ENCODE measurements around the gene FSTL1.

The FSTL1 gene

DNA sequence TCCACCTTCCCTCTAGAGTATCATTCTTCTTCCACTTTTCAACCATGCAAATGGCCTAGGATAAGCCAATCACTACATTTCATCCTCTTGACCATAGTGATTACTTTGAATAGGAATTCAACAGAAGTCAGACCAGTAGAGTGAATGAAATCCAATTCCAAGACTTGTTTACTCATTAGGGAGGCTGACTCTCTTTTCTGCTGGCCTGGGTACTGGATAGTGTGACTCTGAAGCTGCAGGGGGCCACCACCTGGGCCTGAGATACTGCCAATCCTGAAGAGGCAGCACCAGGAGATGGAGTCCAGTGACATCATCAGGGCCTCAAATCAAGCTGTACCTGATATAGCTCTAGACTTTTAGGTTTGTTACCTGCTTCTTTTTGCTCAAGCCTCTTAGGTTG, 7.0 kb upstream of the FSTL1 start:
- H3K4me1 ChIP-seq: peaks cover 9 to 18% (median 10%) of the 10 kb centered on the region in 10 experiments; a peak in 15 of 20 replicates
- H3K27me3 ChIP-seq: no peaks in the 10 kb centered on the region
- H3K9ac ChIP-seq: no peak overlapping the region
- no peak overlapping the region for H3K4me2 ChIP-seq
- TF ChIP-seq Cebpa-rat (IDR thresholded peaks at IDR 0.05): no peak
- H3K4me3 ChIP-seq: no peak overlapping the region
- no peaks in the 10 kb centered on the region for H4K20me1 ChIP-seq
- no peaks in the 10 kb centered on the region for H3K36me3 ChIP-seq
- H3K27ac ChIP-seq: no peak overlapping the region
- H3K9me3 ChIP-seq (replicated peaks in 1 of 11): peaks cover 0 to 5% (median 0%) of the 10 kb centered on the region in 11 experiments; a peak in 2 of 22 replicates

DNA sequence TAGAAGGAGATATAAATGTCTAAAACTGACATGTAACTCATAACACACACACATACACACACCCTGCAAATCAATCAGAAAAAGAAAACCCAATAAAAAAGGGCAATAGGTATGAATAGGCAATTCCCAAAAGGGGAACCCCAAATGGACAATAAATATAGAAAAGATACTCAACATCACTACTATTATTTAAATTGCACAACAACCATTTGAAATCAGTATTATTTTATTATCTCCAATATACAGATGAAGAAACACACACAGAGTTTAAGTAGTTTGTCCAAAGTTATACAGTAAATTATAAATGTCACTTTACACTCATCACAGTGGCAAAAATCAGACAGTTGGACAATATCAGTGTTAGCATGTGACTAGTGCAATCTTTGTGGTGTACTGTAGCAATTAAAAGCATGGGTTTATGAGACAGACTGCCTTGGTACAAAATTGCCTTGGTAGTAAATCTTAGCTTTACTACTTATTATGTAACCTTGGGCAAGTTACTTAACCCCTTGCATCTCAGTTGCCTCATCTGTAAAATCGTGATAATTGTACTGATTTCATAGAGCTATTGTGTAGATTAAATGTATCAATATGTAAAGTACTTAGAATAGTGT, 3.4 kb upstream of the FSTL1 start:
- H3K4me3 ChIP-seq: no peak overlapping the region
- no peak for TF ChIP-seq Cebpa-rat (IDR thresholded peaks at IDR 0.05)
- no peak overlapping the region for H3K9ac ChIP-seq
- peaks cover 0 to 5% (median 0%) of the 10 kb centered on the region in 11 experiments; a peak in 2 of 22 replicates for H3K9me3 ChIP-seq (replicated peaks in 1 of 11)
- peaks cover 0 to 1% (median 0%) of the 10 kb centered on the region in 11 experiments; a peak in 1 of 22 replicates for H4K20me1 ChIP-seq
- H3K36me3 ChIP-seq: no peaks in the 10 kb centered on the region
- H3K4me1 ChIP-seq: peaks cover 8 to 18% (median 14%) of the 10 kb centered on the region in 10 experiments
- H3K27me3 ChIP-seq: peaks cover 0 to 17% (median 7%) of the 10 kb centered on the region in 11 experiments; a peak in 14 of 22 replicates
- no peak overlapping the region for H3K4me2 ChIP-seq
- no peak overlapping the region for H3K27ac ChIP-seq

DNA sequence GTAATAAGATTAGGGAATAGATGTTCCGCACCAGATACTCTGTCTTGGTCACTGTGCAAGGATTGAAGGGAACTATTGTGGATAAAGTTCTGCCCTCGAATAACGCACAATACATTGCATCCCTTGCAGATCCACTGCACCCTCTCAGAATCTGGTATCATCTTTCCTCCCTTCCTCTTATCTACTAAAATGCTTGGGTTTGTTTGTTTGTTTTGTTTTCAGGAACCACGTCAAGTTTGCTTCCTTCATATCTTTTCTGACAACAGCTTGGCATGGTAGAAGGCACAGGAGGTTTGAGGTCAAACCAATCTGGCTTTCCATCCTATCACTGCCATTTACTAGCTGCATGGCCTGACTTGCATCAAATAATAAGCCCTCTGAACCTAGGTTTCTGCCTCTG, 2.0 kb upstream of the FSTL1 start:
- H3K27ac ChIP-seq: no peak overlapping the region

DNA sequence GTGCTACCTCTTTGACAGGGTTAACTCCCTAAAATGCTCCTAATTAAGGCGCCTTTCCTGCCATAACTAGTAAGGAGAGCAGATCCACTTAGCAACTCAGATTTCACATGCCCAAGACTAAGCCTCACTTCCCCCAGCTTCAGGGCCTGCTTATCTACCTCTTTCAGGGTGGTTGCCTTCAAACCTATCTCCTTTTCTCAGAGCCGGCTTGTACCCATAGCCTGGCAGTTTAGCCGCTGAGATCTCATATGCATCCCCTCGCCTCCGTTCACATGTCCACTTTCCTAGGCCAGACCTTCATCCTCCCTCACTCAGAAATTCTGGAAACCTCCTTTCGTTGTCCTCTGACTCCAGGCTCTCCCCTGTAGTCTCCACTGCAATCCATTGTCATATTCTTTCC, 1.0 kb upstream of the FSTL1 start:
- H3K36me3 ChIP-seq: no peaks in the 10 kb centered on the region; a peak in 1 of 22 replicates
- peaks cover 0 to 18% (median 0%) of the 10 kb centered on the region in 11 experiments; a peak in 2 of 22 replicates for H4K20me1 ChIP-seq
- no peak for TF ChIP-seq Cebpa-rat (IDR thresholded peaks at IDR 0.05)
- H3K27me3 ChIP-seq: peaks cover 0 to 17% (median 7%) of the 10 kb centered on the region in 11 experiments; a peak in 14 of 22 replicates
- no peak overlapping the region for H3K9ac ChIP-seq
- peaks cover 0 to 5% (median 0%) of the 10 kb centered on the region in 11 experiments; a peak in 2 of 22 replicates for H3K9me3 ChIP-seq (replicated peaks in 1 of 11)
- H3K4me1 ChIP-seq: peaks cover 11 to 23% (median 16%) of the 10 kb centered on the region in 10 experiments
- H3K4me3 ChIP-seq: no peak overlapping the region
- H3K27ac ChIP-seq: no peak overlapping the region
- H3K4me2 ChIP-seq: peak overlapping the region in 2 of 11 experiments; percentile 87 to 90; a peak in 3 of 22 replicates

More for the DNA sequence above, 2.0 kb upstream of the FSTL1 start:
- H3K4me1 ChIP-seq: peaks cover 11 to 23% (median 16%) of the 10 kb centered on the region in 10 experiments
- no peak overlapping the region for H3K9ac ChIP-seq
- H3K4me3 ChIP-seq: no peak overlapping the region
- H3K4me2 ChIP-seq: no peak overlapping the region
- H3K9me3 ChIP-seq (replicated peaks in 1 of 11): peaks cover 0 to 5% (median 0%) of the 10 kb centered on the region in 11 experiments; a peak in 2 of 22 replicates
- peaks cover 0 to 8% (median 0%) of the 10 kb centered on the region in 11 experiments; a peak in 1 of 22 replicates for H4K20me1 ChIP-seq
- no peak for TF ChIP-seq Cebpa-rat (IDR thresholded peaks at IDR 0.05)
- H3K27me3 ChIP-seq: peaks cover 0 to 17% (median 7%) of the 10 kb centered on the region in 11 experiments; a peak in 14 of 22 replicates
- no peaks in the 10 kb centered on the region for H3K36me3 ChIP-seq

DNA sequence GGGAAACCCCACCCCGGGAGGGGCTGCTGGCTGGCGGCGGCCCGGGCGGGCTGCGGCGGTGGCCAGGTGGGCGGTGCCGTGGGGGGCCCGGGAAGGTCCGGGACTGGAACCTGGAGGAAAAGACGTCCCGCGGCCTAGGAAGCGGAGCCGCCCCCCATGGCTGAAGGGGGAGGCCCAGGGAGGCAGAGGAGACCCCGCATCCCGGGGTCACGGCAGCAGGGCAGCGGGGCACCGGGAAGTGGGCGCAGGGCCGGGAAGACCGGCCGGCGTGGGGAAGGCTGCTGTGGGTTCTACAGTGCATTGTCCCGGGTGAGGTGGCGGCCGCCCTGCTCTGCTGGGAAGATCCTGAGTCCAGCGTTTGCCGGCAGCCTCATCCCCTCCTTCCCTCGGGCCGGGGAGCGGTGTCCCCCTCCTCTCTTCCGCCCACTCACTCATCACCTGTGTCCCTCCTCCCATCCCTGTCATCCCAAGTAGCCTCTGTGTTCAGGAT, 525 bp upstream of the FSTL1 start:
- TF ChIP-seq Cebpa-rat (IDR thresholded peaks at IDR 0.05): no peak
- Histone ChIP-seq H3K4me1 (peaks cover 11 to 23% (median 16%) of the 10 kb centered on the region in 10 experiments), H4K20me1 (peaks cover 0 to 19% (median 0%) of the 10 kb centered on the region in 11 experiments; a peak in 2 of 22 replicates), H3K9me3 (replicated peaks in 1 of 11) (peaks cover 0 to 5% (median 0%) of the 10 kb centered on the region in 11 experiments; a peak in 2 of 22 replicates), H3K36me3 (no peaks in the 10 kb centered on the region; a peak in 1 of 22 replicates), H3K27ac (peak overlapping the region in 8 of 11 experiments; percentile 62 to 75 (median 72); a peak in 14 of 22 replicates), H3K4me3 (peak overlapping the region; percentile 74 to 91 (median 80)), H3K27me3 (peaks cover 0 to 17% (median 7%) of the 10 kb centered on the region in 11 experiments; a peak in 14 of 22 replicates), H3K9ac (peak overlapping the region; percentile 75 to 88 (median 81)), H3K4me2 (peak overlapping the region; percentile 75 to 94 (median 89))

DNA sequence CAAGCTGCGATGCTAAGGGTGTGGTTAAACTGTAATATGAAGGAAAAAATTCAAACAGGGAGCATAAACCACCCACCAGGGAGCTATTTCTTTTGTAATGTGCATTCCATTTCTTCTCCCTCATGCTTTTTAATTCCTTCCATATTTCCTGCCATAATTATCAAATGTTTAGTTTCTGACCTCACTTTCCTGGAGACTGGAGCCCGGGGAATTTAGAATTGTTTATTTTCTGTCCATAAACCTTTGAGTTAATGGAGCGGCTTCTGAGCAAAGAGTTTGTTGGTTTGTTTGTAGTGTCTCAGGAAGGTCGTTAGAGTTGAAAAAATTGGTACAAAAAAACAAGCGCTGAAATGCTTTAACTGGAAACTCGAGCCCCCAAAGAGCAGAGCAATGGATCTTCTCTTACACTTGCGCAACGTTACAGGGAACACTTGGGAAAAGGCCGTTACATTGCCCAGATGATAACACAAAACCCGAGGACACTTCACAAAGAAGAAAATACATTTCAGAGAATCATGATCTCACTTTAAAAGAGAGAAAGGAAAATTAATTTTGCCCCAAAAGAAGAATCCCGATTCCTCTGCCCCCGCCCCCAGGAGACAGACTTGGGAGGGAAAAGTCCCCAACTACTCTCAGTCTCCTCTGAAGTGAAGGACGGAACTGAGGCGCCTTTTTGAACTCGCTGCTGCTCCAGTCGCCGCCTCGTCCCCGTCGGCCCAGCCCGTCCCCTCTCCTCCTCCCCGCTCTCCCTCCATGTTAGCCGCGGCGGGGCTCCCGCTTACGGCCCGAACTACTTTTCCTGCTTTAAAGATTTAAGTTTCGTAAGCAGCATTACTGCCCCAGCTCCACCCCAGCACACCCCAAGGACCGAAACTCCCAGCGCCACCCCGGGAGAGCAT, 842 bp downstream of the FSTL1 start:
- Histone ChIP-seq H3K4me1 (peaks cover 11 to 23% (median 16%) of the 10 kb centered on the region in 10 experiments), H3K9me3 (replicated peaks in 1 of 11) (peaks cover 0 to 5% (median 0%) of the 10 kb centered on the region in 11 experiments; a peak in 2 of 22 replicates), H4K20me1 (peaks cover 0 to 19% (median 0%) of the 10 kb centered on the region in 11 experiments; a peak in 2 of 22 replicates), H3K27ac (peak overlapping the region in 10 of 11 experiments; percentile 36 to 75 (median 70); a peak in 20 of 22 replicates), H3K4me3 (peak overlapping the region; percentile 74 to 91 (median 80)), H3K9ac (peak overlapping the region; percentile 75 to 88 (median 81)), H3K27me3 (peaks cover 0 to 17% (median 7%) of the 10 kb centered on the region in 11 experiments; a peak in 14 of 22 replicates), H3K36me3 (no peaks in the 10 kb centered on the region; a peak in 1 of 22 replicates), H3K4me2 (peak overlapping the region; percentile 75 to 94 (median 89))
- peak in 6 of 11 experiments; percentile 23 to 71 (median 51); a peak in 7 of 22 replicates for TF ChIP-seq Cebpa-rat (IDR thresholded peaks at IDR 0.05)

DNA sequence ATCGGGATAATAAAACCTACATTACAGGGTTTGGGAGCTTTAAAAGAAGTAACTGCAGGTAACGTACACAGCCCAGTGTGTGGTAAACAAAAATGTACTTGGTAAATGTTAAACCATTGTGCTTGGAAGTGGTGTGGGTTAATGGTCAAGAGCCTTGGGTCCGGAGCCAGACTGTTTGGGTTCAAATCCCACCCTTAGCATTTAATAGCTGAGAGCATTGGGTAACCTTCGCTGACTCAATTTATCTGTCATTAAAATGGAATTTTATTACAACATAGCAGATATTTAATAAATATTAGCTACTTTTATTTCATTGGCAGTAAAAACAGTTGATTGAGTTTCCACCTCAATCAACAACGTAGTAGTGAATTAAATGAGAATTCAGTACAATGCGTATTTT, 1.5 kb downstream of the FSTL1 start:
- H3K4me2 ChIP-seq: peak overlapping the region; percentile 75 to 94 (median 89); a peak in 21 of 22 replicates
- no peaks in the 10 kb centered on the region; a peak in 1 of 22 replicates for H3K36me3 ChIP-seq
- peaks cover 0 to 5% (median 0%) of the 10 kb centered on the region in 11 experiments; a peak in 2 of 22 replicates for H3K9me3 ChIP-seq (replicated peaks in 1 of 11)
- H3K27ac ChIP-seq: no peak overlapping the region
- H3K27me3 ChIP-seq: peaks cover 0 to 17% (median 7%) of the 10 kb centered on the region in 11 experiments; a peak in 14 of 22 replicates
- peak overlapping the region in 7 of 10 experiments; percentile 74 to 91 (median 82); a peak in 10 of 20 replicates for H3K4me3 ChIP-seq
- no peak for TF ChIP-seq Cebpa-rat (IDR thresholded peaks at IDR 0.05)
- peaks cover 11 to 23% (median 16%) of the 10 kb centered on the region in 10 experiments for H3K4me1 ChIP-seq
- H3K9ac ChIP-seq: peak overlapping the region in 2 of 11 experiments; percentile 78 to 88; a peak in 3 of 22 replicates
- H4K20me1 ChIP-seq: peaks cover 0 to 19% (median 0%) of the 10 kb centered on the region in 11 experiments; a peak in 2 of 22 replicates

DNA sequence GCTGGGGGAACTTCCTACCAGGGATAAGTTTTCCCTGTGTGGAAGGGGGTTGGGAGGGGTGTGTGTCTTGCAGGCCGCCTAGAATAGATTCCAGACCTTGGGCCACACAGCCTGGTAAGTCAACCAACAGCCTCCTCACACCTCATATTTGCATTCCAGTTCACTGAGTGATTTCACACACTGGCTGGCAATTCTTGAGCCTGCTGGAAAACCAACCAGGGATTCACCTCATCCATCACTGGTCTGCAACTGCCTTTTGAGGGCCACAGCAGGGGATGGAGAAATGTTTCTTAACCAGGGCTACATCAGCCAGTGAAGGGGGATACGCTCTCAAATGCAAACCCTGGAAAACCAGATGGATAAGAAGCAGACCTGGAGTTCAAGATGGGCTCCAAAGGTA, 2.0 kb downstream of the FSTL1 start:
- peaks cover 0 to 19% (median 0%) of the 10 kb centered on the region in 11 experiments; a peak in 2 of 22 replicates for H4K20me1 ChIP-seq
- peaks cover 0 to 4% (median 0%) of the 10 kb centered on the region in 11 experiments; a peak in 2 of 22 replicates for H3K9me3 ChIP-seq (replicated peaks in 1 of 11)
- TF ChIP-seq Cebpa-rat (IDR thresholded peaks at IDR 0.05): no peak
- H3K36me3 ChIP-seq: no peaks in the 10 kb centered on the region; a peak in 1 of 22 replicates
- H3K4me3 ChIP-seq: no peak overlapping the region
- H3K9ac ChIP-seq: no peak overlapping the region
- H3K4me1 ChIP-seq: peaks cover 11 to 23% (median 16%) of the 10 kb centered on the region in 10 experiments
- peak overlapping the region in 10 of 11 experiments; percentile 75 to 94 (median 88); a peak in 14 of 22 replicates for H3K4me2 ChIP-seq
- H3K27ac ChIP-seq: no peak overlapping the region
- H3K27me3 ChIP-seq: peaks cover 0 to 17% (median 7%) of the 10 kb centered on the region in 11 experiments; a peak in 14 of 22 replicates

All from BLaER1 treated with 17β-estradiol and CSF1 and Interleukin-3, amounts not matched to agents 10 nM and 100 nM (cell line).